Adipose tissue (tissue), 3 donors: Measurements from ENCODE around the gene HSPA4L. TPM values are rescaled to one million over a fixed set of nuclear protein-coding genes. Genes with fewer than 3 reads are reported as not detected.

Experiments used
- H3K27ac ChIP-seq: one replicate; pipeline ENCODE4 v1.5.1; 2013; ENCODE audit warnings: low read depth, low read length
- WGBS, 3 donors: extraction: QIAGEN DNeasy Blood & Tissue Kit; methylation state at CpG; one replicate each; pipeline ENCODE4 v1.1.7; 2013; 5-methylcytosine and 5-hydroxymethylcytosine counted together
- polyA plus RNA-seq, 3 donors: library from polyadenylated mRNA; stranded (reverse); fragments of 200-250 nt; gene quantifications; one replicate each; pipeline ENCODE4 v1.2.3, GENCODE V29; 2013
- donor health status: healthy with polysubstance abuse.
- donor health status: Bipolar disorder and iron deficiency.
- donor health status: healthy.

HSPA4L gene
- polyA plus RNA-seq, 3 donors: 0.45 to 0.85 (median 0.77) TPM

- H3K27ac ChIP-seq: no peak overlapping the region
- WGBS, 3 donors: 83 to 92% (median 92%) methylated on average over 1 of the region's 1 CpG
Observed at GRCh38 chr4:127849505-127850234, 67.5 kb downstream of the HSPA4L start.

- no peak overlapping the region for H3K27ac ChIP-seq
- WGBS, 3 donors: 20 to 43% (median 39%) methylated on average over 1 of the region's 1 CpG
Observed at GRCh38 chr4:127852661-127853060, 70.5 kb downstream of the HSPA4L start.

- H3K27ac ChIP-seq: no peak overlapping the region
Observed at GRCh38 chr4:127856196-127856812, 74.2 kb downstream of the HSPA4L start.

GRCh38 chr4:127856813-127857447, 74.8 kb downstream of the HSPA4L start:
- H3K27ac ChIP-seq: no peak overlapping the region
- 66 to 84% (median 74%) methylated on average over 4 of the region's 4 CpGs for WGBS, 3 donors

GRCh38 chr4:127857641-127858040, 75.5 kb downstream of the HSPA4L start:
- WGBS, 3 donors: 68 to 97% (median 91%) methylated on average over 1 of the region's 1 CpG
- H3K27ac ChIP-seq: no peak overlapping the region

GRCh38 chr4:127868196-127868595, 86.1 kb downstream of the HSPA4L start:
- no peak overlapping the region for H3K27ac ChIP-seq
- WGBS, 3 donors: 94 to 97% (median 95%) methylated on average over 2 of the region's 2 CpGs

- no peak overlapping the region for H3K27ac ChIP-seq
Observed at GRCh38 chr4:127870281-127870680, 88.2 kb downstream of the HSPA4L start.

- WGBS, 3 donors: 48 to 72% (median 55%) methylated on average over 3 of the region's 3 CpGs
- H3K27ac ChIP-seq: no peak overlapping the region
Observed at GRCh38 chr4:127870688-127871087, 88.6 kb downstream of the HSPA4L start.

GRCh38 chr4:127875791-127876190, 93.7 kb downstream of the HSPA4L start:
- H3K27ac ChIP-seq: no peak overlapping the region

GRCh38 chr4:127880763-127881562, 98.8 kb downstream of the HSPA4L start, which contains the start of gene PLK4:
TSS of gene PLK4 (plus strand) at chr4:127880893. CDS start at chr4:127881135, 242 bp downstream.
- no peak within 1 kb of the TSS for H3K27ac ChIP-seq
- 0% methylated on average over 70 of the region's 70 CpGs for WGBS, 3 donors

- no peak overlapping the region for H3K27ac ChIP-seq
- WGBS, 3 donors: 1 to 4% (median 2%) methylated on average over 7 of the region's 7 CpGs
Observed at GRCh38 chr4:127881563-127881864, 99.4 kb downstream of the HSPA4L start.

GRCh38 chr4:127888559-127888958, 106.4 kb downstream of the HSPA4L start:
- 92 to 99% (median 95%) methylated on average over 1 of the region's 1 CpG for WGBS, 3 donors

GRCh38 chr4:127889903-127890302, 107.8 kb downstream of the HSPA4L start:
- 76 to 81% (median 78%) methylated on average over 3 of the region's 3 CpGs for WGBS, 3 donors

More at GRCh38 chr4:127888559-127888958, 106.4 kb downstream of the HSPA4L start:
- no peak overlapping the region for H3K27ac ChIP-seq

More at GRCh38 chr4:127889903-127890302, 107.8 kb downstream of the HSPA4L start:
- no peak overlapping the region for H3K27ac ChIP-seq

Other genes with a start within 250 kb of the HSPA4L start
- gene INTU, start 149.4 kb upstream of the HSPA4L start, polyA plus RNA-seq: 1 to 10 TPM; 1.6 to 5.0 (median 2.7) TPM
- not detected for gene SLC25A31, start 51.9 kb upstream of the HSPA4L start, polyA plus RNA-seq
- gene PLK4, start 98.6 kb downstream of the HSPA4L start, polyA plus RNA-seq: 1 to 10 TPM in 1 of 3 donors, under 1 TPM in 2; 0.39 to 1.0 (median 0.49) TPM
- 1 to 10 TPM; 5.7 to 7.8 (median 7.3) TPM for gene MFSD8, start 182.9 kb downstream of the HSPA4L start, polyA plus RNA-seq
- 1 to 10 TPM; 2.8 to 4.4 (median 3.0) TPM for gene ABHD18, start 183.1 kb downstream of the HSPA4L start, polyA plus RNA-seq